VCaP (cell line): ENCODE results near the gene CXorf65.

Source experiments
- H3K27ac ChIP-seq: fragments of 450-650 bp; 2 replicates; pipeline ENCODE4 v1.5.1; 2017
- TF ChIP-seq, protein P1 (sequence below): fragments of 450-650 bp; conservative IDR thresholded peaks from 2 replicates; pipeline ENCODE4 v1.5.1; 2017; ENCODE audit warnings: mild to moderate bottlenecking, moderate library complexity

CXorf65 gene

GRCh38 chrX:71106427-71106826 lies at the start of gene CXorf65:
TSS of gene CXorf65 (minus strand) at chrX:71106740. CDS start at chrX:71106556, 184 bp downstream.
- TF ChIP-seq, protein P1, sequence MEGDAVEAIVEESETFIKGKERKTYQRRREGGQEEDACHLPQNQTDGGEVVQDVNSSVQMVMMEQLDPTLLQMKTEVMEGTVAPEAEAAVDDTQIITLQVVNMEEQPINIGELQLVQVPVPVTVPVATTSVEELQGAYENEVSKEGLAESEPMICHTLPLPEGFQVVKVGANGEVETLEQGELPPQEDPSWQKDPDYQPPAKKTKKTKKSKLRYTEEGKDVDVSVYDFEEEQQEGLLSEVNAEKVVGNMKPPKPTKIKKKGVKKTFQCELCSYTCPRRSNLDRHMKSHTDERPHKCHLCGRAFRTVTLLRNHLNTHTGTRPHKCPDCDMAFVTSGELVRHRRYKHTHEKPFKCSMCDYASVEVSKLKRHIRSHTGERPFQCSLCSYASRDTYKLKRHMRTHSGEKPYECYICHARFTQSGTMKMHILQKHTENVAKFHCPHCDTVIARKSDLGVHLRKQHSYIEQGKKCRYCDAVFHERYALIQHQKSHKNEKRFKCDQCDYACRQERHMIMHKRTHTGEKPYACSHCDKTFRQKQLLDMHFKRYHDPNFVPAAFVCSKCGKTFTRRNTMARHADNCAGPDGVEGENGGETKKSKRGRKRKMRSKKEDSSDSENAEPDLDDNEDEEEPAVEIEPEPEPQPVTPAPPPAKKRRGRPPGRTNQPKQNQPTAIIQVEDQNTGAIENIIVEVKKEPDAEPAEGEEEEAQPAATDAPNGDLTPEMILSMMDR, result no peak
- no peak within 1 kb of the TSS for H3K27ac ChIP-seq

GRCh38 chrX:71154641-71155040 lies 48.1 kb upstream of the CXorf65 start:
- TF ChIP-seq, protein P1, result no peak
- H3K27ac ChIP-seq, result no peak overlapping the region

GRCh38 chrX:71154196-71154595 lies 47.7 kb upstream of the CXorf65 start:
- H3K27ac ChIP-seq, result no peak overlapping the region
- TF ChIP-seq, protein P1, result no peak

DNA sequence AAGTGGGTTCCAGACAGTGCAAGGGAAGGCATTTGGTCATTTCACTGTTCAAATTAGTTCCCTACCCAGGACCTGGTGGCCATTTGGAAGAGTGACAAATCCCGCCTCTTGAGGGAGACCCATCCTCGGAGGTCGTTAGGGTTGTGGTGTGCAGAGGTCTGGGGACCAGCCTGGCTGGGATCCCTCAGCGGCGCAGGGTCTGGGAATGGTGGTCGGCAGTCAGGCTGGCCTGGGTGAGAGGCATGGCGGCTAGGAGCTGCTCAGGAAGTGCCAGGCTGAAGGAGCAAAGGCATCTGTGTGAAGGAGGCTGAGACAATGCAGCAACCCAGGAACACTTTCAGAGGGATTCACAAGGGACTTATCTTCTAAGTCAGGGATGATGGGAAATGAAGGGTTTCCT lies 44.8 kb upstream of the CXorf65 start:
- TF ChIP-seq, protein P1, result no peak
- H3K27ac ChIP-seq, result no peak overlapping the region

GRCh38 chrX:71148278-71148663 lies 41.7 kb upstream of the CXorf65 start:
- no peak overlapping the region for H3K27ac ChIP-seq
- TF ChIP-seq, protein P1, result no peak

DNA sequence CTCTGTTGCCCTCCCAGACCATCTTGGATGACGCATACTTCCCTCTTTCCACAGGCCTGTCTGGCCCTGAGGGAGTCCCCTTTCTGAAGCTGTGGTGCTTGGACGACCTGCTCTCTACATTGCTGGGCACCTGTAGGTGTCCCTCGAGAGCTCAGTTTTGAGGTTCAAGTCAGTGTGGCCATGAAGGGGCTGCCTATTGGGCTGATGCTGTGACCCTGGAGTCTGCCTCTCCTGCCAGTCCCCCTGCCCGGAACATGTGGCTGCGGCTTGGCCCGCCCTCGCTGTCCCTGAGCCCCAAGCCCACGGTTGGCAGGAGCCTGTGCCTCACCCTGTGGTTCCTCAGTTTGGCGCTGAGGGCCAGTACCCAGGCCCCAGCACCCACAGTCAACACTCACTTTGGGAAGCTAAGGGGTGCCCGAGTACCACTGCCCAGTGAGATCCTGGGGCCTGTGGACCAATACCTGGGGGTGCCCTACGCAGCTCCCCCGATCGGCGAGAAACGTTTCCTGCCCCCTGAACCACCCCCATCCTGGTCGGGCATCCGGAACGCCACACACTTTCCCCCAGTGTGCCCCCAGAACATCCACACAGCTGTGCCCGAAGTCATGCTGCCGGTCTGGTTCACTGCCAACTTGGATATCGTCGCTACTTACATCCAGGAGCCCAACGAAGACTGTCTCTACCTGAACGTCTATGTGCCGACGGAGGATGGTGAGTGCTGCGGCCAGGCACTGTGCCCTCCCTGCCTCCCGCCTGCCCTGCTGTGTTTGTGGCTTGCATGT lies 41.1 kb upstream of the CXorf65 start:
- TF ChIP-seq, protein P1, result no peak
- no peak overlapping the region for H3K27ac ChIP-seq

DNA sequence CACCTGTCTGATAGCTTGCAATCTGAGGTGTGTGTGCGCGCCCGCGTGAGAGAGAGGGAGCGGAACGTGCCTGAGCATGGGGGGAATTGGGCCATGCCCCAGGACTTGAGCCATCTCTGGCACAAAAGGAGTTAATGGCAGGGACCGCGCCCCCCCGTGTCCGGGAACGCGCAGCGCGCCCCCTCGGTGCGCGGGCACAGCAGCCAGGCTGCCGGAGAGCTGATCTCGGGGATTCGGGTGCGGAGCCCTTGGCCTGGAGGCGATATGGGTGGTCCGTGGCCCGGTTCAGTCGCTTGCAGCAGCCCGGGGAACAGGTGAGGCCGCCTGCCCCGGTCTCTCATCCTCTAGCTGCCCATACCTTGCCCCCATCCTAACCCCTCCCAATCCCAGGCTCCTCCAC lies 38.1 kb upstream of the CXorf65 start, which contains the start of gene NLGN3:
TSS of gene NLGN3 (plus strand) at position 191 of the 400 bp plus-strand sequence. CDS start 2,909 bp downstream, outside the sequence.
- H3K27ac ChIP-seq, result no peak within 1 kb of the TSS
- TF ChIP-seq, protein P1, result no peak
